Osteocyte (in vitro differentiated cells): Measurements from ENCODE around the gene CLPSL1. TPM values are rescaled to one million over a fixed set of nuclear protein-coding genes. Genes with fewer than 3 reads are reported as not detected.

Source experiments
- DNase-seq: peaks from one replicate; pipeline ENCODE4 v3.0.0; 2021; ENCODE audit warnings: mixed read lengths; ENCODE audit not compliant: unreplicated experiment; ENCODE audit errors: extremely low spot score
- H3K27ac Mint-ChIP-seq: one replicate; pipeline ENCODE4 v1.8.0; 2021; ENCODE audit warnings: mild to moderate bottlenecking, mixed read lengths; ENCODE audit not compliant: unreplicated experiment
- H3K27me3 Mint-ChIP-seq: one replicate; pipeline ENCODE4 v1.8.0; 2021; ENCODE audit warnings: mixed read lengths; ENCODE audit not compliant: unreplicated experiment
- H3K36me3 Mint-ChIP-seq: one replicate; pipeline ENCODE4 v1.8.0; 2021; ENCODE audit warnings: mixed read lengths; ENCODE audit not compliant: unreplicated experiment
- H3K4me1 Mint-ChIP-seq: one replicate; pipeline ENCODE4 v1.8.0; 2021; ENCODE audit warnings: mixed read lengths; ENCODE audit not compliant: unreplicated experiment
- H3K4me3 Mint-ChIP-seq: one replicate; pipeline ENCODE4 v1.8.0; 2021; ENCODE audit warnings: mild to moderate bottlenecking, moderate library complexity, mixed read lengths; ENCODE audit not compliant: unreplicated experiment
- H3K9me3 Mint-ChIP-seq: one replicate; pipeline ENCODE4 v1.8.0; 2021; ENCODE audit warnings: mixed read lengths; ENCODE audit not compliant: unreplicated experiment
- CTCF ChIP-seq: fragments of 200-600 bp; sonication (generic); IDR thresholded peaks from 2 replicates; pipeline ENCODE4 v1.5.0; 2021; ENCODE audit warnings: antibody characterized with exemption, mild to moderate bottlenecking, moderate library complexity
- total RNA-seq: library from RNA; stranded (reverse); gene quantifications from 2 replicates; pipeline ENCODE4 v1.2.1, GENCODE V29; 2021

The CLPSL1 gene
- total RNA-seq, 1 donor from 2014 or later: not detected

GRCh38 chr6:35794536-35795452 is 14.0 kb downstream of the CLPSL1 start:
- Mint-ChIP-seq H3K36me3 (no peaks in the 10 kb centered on the region), H3K27ac (no peak overlapping the region), H3K9me3 (no peaks in the 10 kb centered on the region), H3K4me1 (no peaks in the 10 kb centered on the region), H3K27me3 (peaks cover 32% of the 10 kb centered on the region), H3K4me3 (no peak overlapping the region)
- TF ChIP-seq CTCF: no peak
- no peak for DNase-seq

GRCh38 chr6:35795453-35796071 is 14.7 kb downstream of the CLPSL1 start:
- H3K9me3 Mint-ChIP-seq: no peaks in the 10 kb centered on the region
- peaks cover 31% of the 10 kb centered on the region for H3K27me3 Mint-ChIP-seq
- TF ChIP-seq CTCF: no peak
- no peak overlapping the region for H3K4me3 Mint-ChIP-seq
- H3K27ac Mint-ChIP-seq: no peak overlapping the region
- no peak for DNase-seq
- H3K36me3 Mint-ChIP-seq: no peaks in the 10 kb centered on the region
- H3K4me1 Mint-ChIP-seq: no peaks in the 10 kb centered on the region

DNA sequence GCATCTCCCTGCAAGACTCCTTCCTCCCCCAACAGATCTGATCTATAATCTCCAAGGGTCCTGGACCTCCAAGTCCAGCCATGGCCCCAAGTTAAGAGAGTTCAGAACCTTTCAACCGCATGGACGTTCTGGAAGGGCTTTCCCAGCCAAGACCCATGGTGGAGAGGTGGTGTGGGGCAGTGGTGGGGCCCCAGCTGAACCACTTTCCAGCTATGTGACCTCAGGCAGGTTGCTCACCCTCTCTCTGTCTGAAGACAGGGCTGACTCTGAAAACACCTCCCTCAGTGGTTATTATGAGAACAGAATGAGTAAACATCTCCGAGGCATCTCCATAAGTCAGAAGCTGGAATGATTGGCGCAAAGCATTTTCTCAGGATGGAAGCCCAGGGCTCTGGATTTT is 15.4 kb downstream of the CLPSL1 start:
- H3K4me1 Mint-ChIP-seq: no peaks in the 10 kb centered on the region
- H3K4me3 Mint-ChIP-seq: no peak overlapping the region
- no peak for TF ChIP-seq CTCF
- H3K27ac Mint-ChIP-seq: no peak overlapping the region
- H3K27me3 Mint-ChIP-seq: peaks cover 25% of the 10 kb centered on the region
- no peaks in the 10 kb centered on the region for H3K9me3 Mint-ChIP-seq
- H3K36me3 Mint-ChIP-seq: no peaks in the 10 kb centered on the region
- no peak for DNase-seq

DNA sequence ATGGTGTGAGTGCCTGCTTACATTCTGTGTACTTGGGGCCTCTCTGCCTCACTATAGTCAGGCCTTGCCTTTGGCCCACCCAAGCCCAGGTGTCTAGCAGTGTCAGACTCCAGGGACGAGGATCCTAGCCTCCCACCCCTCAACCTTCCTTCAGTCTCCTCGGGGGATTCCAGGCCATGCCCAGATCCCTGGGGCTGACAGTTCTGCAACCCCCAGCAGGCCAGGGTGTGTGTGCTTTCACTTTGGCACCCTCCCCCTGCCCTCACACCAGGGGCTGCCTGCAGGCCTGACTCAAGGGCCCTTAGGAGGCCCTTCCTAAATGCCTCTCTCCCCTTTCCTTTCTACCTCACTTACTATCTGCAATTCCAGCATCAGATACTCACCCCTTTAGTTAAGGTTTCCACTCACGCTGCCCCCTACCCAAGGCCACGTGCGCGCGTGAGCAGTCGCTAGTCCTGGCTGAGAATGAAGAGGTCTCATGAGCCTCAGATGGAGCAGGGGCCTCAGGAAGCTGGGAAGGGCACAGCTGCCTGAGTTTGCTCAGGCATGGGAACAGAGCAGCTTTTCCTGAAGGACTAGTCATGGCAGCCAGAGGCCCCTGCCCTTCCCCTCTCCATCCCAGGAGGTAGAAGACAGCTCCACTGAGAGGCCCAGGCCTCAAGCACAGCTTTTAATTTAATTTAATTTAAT is 17.2 kb downstream of the CLPSL1 start:
- H3K4me1 Mint-ChIP-seq: no peaks in the 10 kb centered on the region
- no peak overlapping the region for H3K27ac Mint-ChIP-seq
- no peak for TF ChIP-seq CTCF
- peaks cover 24% of the 10 kb centered on the region for H3K27me3 Mint-ChIP-seq
- H3K4me3 Mint-ChIP-seq: no peak overlapping the region
- no peaks in the 10 kb centered on the region for H3K9me3 Mint-ChIP-seq
- no peak for DNase-seq
- H3K36me3 Mint-ChIP-seq: no peaks in the 10 kb centered on the region

GRCh38 chr6:35798706-35799105 is 17.9 kb downstream of the CLPSL1 start:
- no peak overlapping the region for H3K27ac Mint-ChIP-seq
- no peak overlapping the region for H3K4me3 Mint-ChIP-seq
- H3K4me1 Mint-ChIP-seq: no peaks in the 10 kb centered on the region
- no peaks in the 10 kb centered on the region for H3K36me3 Mint-ChIP-seq
- no peaks in the 10 kb centered on the region for H3K9me3 Mint-ChIP-seq
- DNase-seq: no peak
- TF ChIP-seq CTCF: no peak
- peaks cover 21% of the 10 kb centered on the region for H3K27me3 Mint-ChIP-seq
